OCI-M1 (cell line): ENCODE data around the gene CTNNA2.

ENCODE experiments used
- DNase-seq: peaks from one replicate; lab custom pipeline; 2025; lab: John Stamatoyannopoulos, UW

The CTNNA2 gene

GRCh38 chr2:80030135-80030534 is 517.3 kb downstream of the CTNNA2 start:
- peak; percentile 68 for DNase-seq

GRCh38 chr2:80032684-80033083 is 519.8 kb downstream of the CTNNA2 start:
- peak; percentile 39 for DNase-seq

GRCh38 chr2:80035749-80036285 is 523.0 kb downstream of the CTNNA2 start:
- no peak for DNase-seq

GRCh38 chr2:80037310-80037709 is 524.5 kb downstream of the CTNNA2 start:
- no peak for DNase-seq

- no peak for DNase-seq
Observed at GRCh38 chr2:80040226-80040625, 527.4 kb downstream of the CTNNA2 start.

- no peak for DNase-seq
Observed at GRCh38 chr2:80042635-80043034, 529.8 kb downstream of the CTNNA2 start.

GRCh38 chr2:80048296-80048695 is 535.4 kb downstream of the CTNNA2 start:
- no peak for DNase-seq

- peak; percentile 50 for DNase-seq
Observed at GRCh38 chr2:80050246-80050645, 537.4 kb downstream of the CTNNA2 start.

- no peak for DNase-seq
Observed at GRCh38 chr2:80053522-80054345, 540.9 kb downstream of the CTNNA2 start.

GRCh38 chr2:80054346-80054675 is 541.5 kb downstream of the CTNNA2 start:
- DNase-seq = no peak

GRCh38 chr2:80057956-80058355 is 545.1 kb downstream of the CTNNA2 start:
- no peak for DNase-seq

- no peak for DNase-seq
Observed at GRCh38 chr2:80058562-80058961, 545.7 kb downstream of the CTNNA2 start.

- no peak for DNase-seq
Observed at GRCh38 chr2:80059447-80059846, 546.6 kb downstream of the CTNNA2 start.

- no peak for DNase-seq
Observed at GRCh38 chr2:80061881-80062280, 549.0 kb downstream of the CTNNA2 start.

- DNase-seq = no peak
Observed at GRCh38 chr2:80062298-80062697, 549.4 kb downstream of the CTNNA2 start.

- DNase-seq = no peak
Observed at GRCh38 chr2:80068038-80068731, 555.3 kb downstream of the CTNNA2 start.

- DNase-seq = no peak
Observed at GRCh38 chr2:80070587-80070986, 557.7 kb downstream of the CTNNA2 start.

- DNase-seq = no peak
Observed at GRCh38 chr2:80071941-80072340, 559.1 kb downstream of the CTNNA2 start.

- DNase-seq = peak; percentile 80
Observed at GRCh38 chr2:80073134-80073561, 560.3 kb downstream of the CTNNA2 start.

GRCh38 chr2:80074321-80075070 is 561.6 kb downstream of the CTNNA2 start:
- no peak for DNase-seq

- DNase-seq = no peak
Observed at GRCh38 chr2:80075719-80076118, 562.9 kb downstream of the CTNNA2 start.

- peak; percentile 68 for DNase-seq
Observed at GRCh38 chr2:80078290-80079036, 565.6 kb downstream of the CTNNA2 start.
